WTC11 (cell line): ENCODE data around the gene TNFAIP2. TPM values are rescaled to one million over a fixed set of nuclear protein-coding genes. Genes with fewer than 3 reads are reported as not detected.

Experiments used
- ATAC-seq: fragments of 200-7000 bp; cut with Tn5 transposase; 2 replicates; pipeline ENCODE4 v1.10.0; 2021; ENCODE audit warnings: mild to moderate bottlenecking, moderate library complexity
- CTCF ChIA-PET: fragments of 300-600 bp; sonication (Branson Sonifier 250); formaldehyde crosslinking; loops from one replicate; lab custom pipeline; 2021; ENCODE audit warnings: antibody characterized with exemption; lab: Charles Lee
- POLR2A ChIA-PET: fragments of 350-600 bp; sonication (Branson Sonifier 250); formaldehyde crosslinking; loops from one replicate; lab custom pipeline; 2021; ENCODE audit warnings: antibody characterized with exemption; lab: Charles Lee
- DNase-seq: peaks from one replicate; pipeline ENCODE4 v3.0.0; 2021; ENCODE audit warnings: low spot score
- H3K27ac Mint-ChIP-seq: 2 replicates; pipeline ENCODE4 v1.8.0; 2021; ENCODE audit warnings: mixed read lengths
- H3K27me3 Mint-ChIP-seq: 2 replicates; pipeline ENCODE4 v1.8.0; 2021; ENCODE audit warnings: low read depth, mild to moderate bottlenecking, moderate library complexity, mixed read lengths
- H3K36me3 Mint-ChIP-seq: 2 replicates; pipeline ENCODE4 v1.8.0; 2021; ENCODE audit warnings: mixed read lengths
- H3K4me1 Mint-ChIP-seq: 2 replicates; pipeline ENCODE4 v1.8.0; 2022; ENCODE audit warnings: mixed read lengths
- H3K4me3 Mint-ChIP-seq: 2 replicates; pipeline ENCODE4 v1.8.0; 2021; ENCODE audit warnings: mild to moderate bottlenecking, moderate library complexity, mixed read lengths
- H3K9me3 Mint-ChIP-seq: 2 replicates; pipeline ENCODE4 v1.8.0; 2021; ENCODE audit warnings: mixed read lengths
- ETV6 ChIP-seq: sonication (generic); formaldehyde crosslinking; IDR thresholded peaks from 2 replicates; pipeline ENCODE4 v1.8.1; 2022; ENCODE audit warnings: mild to moderate bottlenecking, missing genetic modification reagents
- FOXJ3 ChIP-seq: sonication (generic); formaldehyde crosslinking; IDR thresholded peaks from 2 replicates; pipeline ENCODE4 v1.9.0; 2021; ENCODE audit warnings: missing genetic modification reagents, mild to moderate bottlenecking, borderline replicate concordance
- FOXK1 ChIP-seq: sonication (generic); formaldehyde crosslinking; IDR thresholded peaks from 2 replicates; pipeline ENCODE4 v1.8.0; 2022; ENCODE audit warnings: mild to moderate bottlenecking, moderate library complexity, missing genetic modification reagents
- MYBL2 ChIP-seq: sonication (generic); formaldehyde crosslinking; IDR thresholded peaks from 2 replicates; pipeline ENCODE4 v1.8.1; 2023; ENCODE audit warnings: mild to moderate bottlenecking, moderate library complexity, missing genetic modification reagents
- NFATC4 ChIP-seq: fragments of 250-450 bp; sonication (Bioruptor Pico); IDR thresholded peaks from 2 replicates; pipeline ENCODE4 v1.9.0; 2021; ENCODE audit warnings: mild to moderate bottlenecking
- PRRX2 ChIP-seq: fragments of 250-450 bp; sonication (Bioruptor Pico); IDR thresholded peaks from 2 replicates; pipeline ENCODE4 v1.8.0; 2021; ENCODE audit warnings: mild to moderate bottlenecking
- TEAD4 ChIP-seq: sonication (generic); formaldehyde crosslinking; IDR thresholded peaks from 2 replicates; pipeline ENCODE4 v1.8.0; 2022; ENCODE audit warnings: mild to moderate bottlenecking, missing genetic modification reagents
- ZBTB21 ChIP-seq: sonication (generic); formaldehyde crosslinking; IDR thresholded peaks from 2 replicates; pipeline ENCODE4 v1.8.1; 2023; ENCODE audit warnings: mild to moderate bottlenecking, missing genetic modification reagents, borderline replicate concordance
- ZNF138 ChIP-seq: sonication (generic); formaldehyde crosslinking; conservative IDR thresholded peaks from 2 replicates; pipeline ENCODE4 v1.8.1; 2022; ENCODE audit warnings: mild to moderate bottlenecking, moderate library complexity, missing genetic modification reagents
- ZNF219 ChIP-seq: sonication (generic); formaldehyde crosslinking; IDR thresholded peaks from 2 replicates; pipeline ENCODE4 v1.8.0; 2023; ENCODE audit warnings: missing genetic modification reagents, mild to moderate bottlenecking, borderline replicate concordance
- ZNF317 ChIP-seq: sonication (generic); formaldehyde crosslinking; IDR thresholded peaks from 2 replicates; pipeline ENCODE4 v1.8.1; 2023; ENCODE audit warnings: low read depth, mild to moderate bottlenecking, moderate library complexity, missing genetic modification reagents, borderline replicate concordance
- ZNF416 ChIP-seq: fragments of 250-450 bp; sonication (Bioruptor Pico); IDR thresholded peaks from 2 replicates; pipeline ENCODE4 v1.9.0; 2021; ENCODE audit warnings: mild to moderate bottlenecking, inconsistent platforms
- ZNF423 ChIP-seq: fragments of 250-450 bp; sonication (Bioruptor Pico); IDR thresholded peaks from 2 replicates; pipeline ENCODE4 v2.1.2; 2022; ENCODE audit warnings: mild to moderate bottlenecking, moderate library complexity
- total RNA-seq: library from RNA; stranded (reverse); gene quantifications from 3 replicates; pipeline ENCODE4 v1.2.3, GENCODE V29; 2021
- TF ChIP-seq, protein P1 (sequence below): sonication (generic); formaldehyde crosslinking; IDR thresholded peaks from 2 replicates; pipeline ENCODE4 v1.8.1; 2023; ENCODE audit warnings: mild to moderate bottlenecking, missing genetic modification reagents, moderate library complexity
- TF ChIP-seq, protein P2 (sequence below): sonication (generic); formaldehyde crosslinking; IDR thresholded peaks from 2 replicates; pipeline ENCODE4 v1.8.0; 2023; ENCODE audit warnings: missing genetic modification reagents
- TF ChIP-seq, protein P3 (sequence below): sonication (generic); formaldehyde crosslinking; IDR thresholded peaks from 2 replicates; pipeline ENCODE4 v1.8.0; 2022; ENCODE audit warnings: mild to moderate bottlenecking, missing genetic modification reagents
- TF ChIP-seq, protein P4 (sequence below): sonication (generic); formaldehyde crosslinking; IDR thresholded peaks from 2 replicates; pipeline ENCODE4 v1.8.0; 2022; ENCODE audit warnings: missing genetic modification reagents

The TNFAIP2 gene
- total RNA-seq, 1 experiment from 2014 or later: 24.1 TPM

DNA sequence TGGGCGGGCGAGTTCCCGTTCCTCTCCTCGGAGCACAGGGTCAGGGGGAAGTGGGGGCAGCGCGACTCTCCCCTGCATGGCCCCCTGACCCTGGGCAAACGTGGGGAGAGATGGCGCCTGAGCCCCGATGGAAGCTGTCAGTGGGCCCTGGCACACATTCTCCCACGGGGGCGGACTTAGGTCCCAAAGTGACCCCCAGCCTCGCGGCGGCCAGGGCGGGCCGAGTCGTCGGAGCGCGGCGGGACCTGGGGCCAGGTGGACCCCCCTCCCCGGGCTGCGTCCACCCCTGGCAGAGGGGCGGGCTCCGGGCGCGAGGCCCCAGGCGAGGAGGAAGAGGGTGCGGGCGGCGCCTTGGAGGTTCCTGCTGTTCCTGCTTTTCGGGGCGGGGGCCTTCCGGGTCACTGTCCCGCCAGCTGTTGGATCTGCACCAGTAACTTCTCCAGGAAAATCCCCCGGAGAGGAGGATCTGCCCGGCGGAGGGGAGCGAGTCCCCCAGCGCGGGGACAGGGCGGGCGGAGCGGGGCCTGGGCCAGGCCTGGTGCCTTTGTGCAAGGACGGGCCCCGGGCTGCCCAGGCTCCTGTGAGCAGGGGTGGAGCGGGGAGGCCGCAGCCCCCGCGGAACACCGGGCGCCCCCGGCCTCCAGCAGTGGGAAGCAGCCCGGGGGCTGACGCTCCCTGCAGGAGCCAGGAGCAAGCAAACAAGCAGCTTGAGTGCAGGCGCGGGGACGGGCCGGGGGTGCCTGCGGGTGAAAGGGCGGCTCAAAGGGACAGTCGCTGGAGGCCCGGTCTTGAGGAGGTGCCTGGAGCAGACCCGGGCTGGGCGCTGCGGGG lies 15.3 kb downstream of the TNFAIP2 start:
- peak overlapping the region; percentile 79 for H3K4me3 Mint-ChIP-seq
- H3K36me3 Mint-ChIP-seq: no peaks in the 10 kb centered on the region
- H3K9me3 Mint-ChIP-seq: no peaks in the 10 kb centered on the region
- CTCF ChIA-PET: interaction anchor here (0.8 to 6.7 kb wide), 4 partner anchors 12 to 35 kb away, joined by 3 to 126 read pairs (median 12); partner anchors contain the start of gene TNFAIP2
- TF ChIP-seq, protein P1, sequence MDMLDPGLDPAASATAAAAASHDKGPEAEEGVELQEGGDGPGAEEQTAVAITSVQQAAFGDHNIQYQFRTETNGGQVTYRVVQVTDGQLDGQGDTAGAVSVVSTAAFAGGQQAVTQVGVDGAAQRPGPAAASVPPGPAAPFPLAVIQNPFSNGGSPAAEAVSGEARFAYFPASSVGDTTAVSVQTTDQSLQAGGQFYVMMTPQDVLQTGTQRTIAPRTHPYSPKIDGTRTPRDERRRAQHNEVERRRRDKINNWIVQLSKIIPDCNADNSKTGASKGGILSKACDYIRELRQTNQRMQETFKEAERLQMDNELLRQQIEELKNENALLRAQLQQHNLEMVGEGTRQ (CRISPR knock-in tag): no peak
- TF ChIP-seq NFATC4 (CRISPR knock-in tag) (no peak), FOXK1 (CRISPR knock-in tag) (no peak), FOXJ3 (CRISPR knock-in tag) (no peak), ZNF317 (no peak), ZNF423 (CRISPR knock-in tag) (peak; percentile 51; the same call in 1 of the 2 replicates), ZNF416 (CRISPR knock-in tag) (no peak), ETV6 (CRISPR knock-in tag) (no peak), TEAD4 (no peak), ZBTB21 (CRISPR knock-in tag) (peak; percentile 39; the same call in 1 of the 2 replicates)
- TF ChIP-seq, all 79 proteins: peak for 2
- H3K27ac Mint-ChIP-seq: no peak overlapping the region
- DNase-seq (peak; percentile 61), ATAC-seq (peak; percentile 17)
- POLR2A ChIA-PET: interaction anchor here (1.1 to 2.2 kb wide), 2 partner anchors 12 to 28 kb away, joined by 3 to 5 read pairs; no protein-coding TSS in a partner anchor
- H3K4me1 Mint-ChIP-seq: peaks cover 31% of the 10 kb centered on the region
- H3K27me3 Mint-ChIP-seq: peaks cover 21% of the 10 kb centered on the region

DNA sequence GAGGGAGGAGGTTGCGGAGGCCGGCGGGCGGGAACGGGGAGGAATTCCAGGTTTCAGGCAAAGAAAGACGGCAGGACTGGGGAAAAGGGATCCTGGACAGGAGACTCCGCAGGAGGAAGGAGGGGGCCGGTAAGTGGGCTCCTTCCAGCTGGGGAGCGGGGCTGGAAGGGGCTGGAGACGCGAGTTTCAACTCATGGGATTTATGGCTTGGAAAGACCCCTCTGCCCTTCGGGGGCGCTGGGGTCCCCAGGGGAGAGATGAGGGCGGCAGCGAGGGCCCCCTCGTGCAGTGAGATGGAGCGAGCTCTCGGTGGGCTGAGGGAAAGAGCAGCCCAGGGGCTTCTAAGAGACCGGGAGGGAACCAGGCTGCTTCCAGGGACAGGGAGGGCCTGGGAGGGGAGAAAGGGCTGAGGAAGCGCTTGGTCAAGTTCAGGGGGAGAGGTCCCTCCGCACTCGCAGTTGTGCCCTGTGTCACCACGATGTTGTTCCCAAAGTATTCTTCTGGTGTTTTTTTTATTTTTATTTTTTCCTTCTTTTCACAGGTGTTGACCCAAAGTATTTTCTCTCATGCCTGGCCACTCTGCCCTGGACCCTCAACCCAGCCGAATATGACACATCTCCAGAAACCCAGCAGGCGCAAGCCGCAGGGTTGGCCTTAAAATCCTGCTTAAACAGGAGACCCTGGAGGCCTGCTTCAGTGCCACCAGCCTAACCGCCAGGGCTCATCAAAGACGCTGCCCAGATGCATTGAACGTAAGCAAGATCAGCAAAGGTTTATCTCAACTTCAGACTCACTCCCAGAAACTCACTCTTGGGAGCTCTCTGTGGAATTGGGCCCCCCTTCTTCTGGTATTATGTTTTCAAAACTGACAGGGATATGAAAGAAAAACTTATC lies 16.1 kb downstream of the TNFAIP2 start:
- peak; percentile 14 for ATAC-seq
- TF ChIP-seq ZBTB21 (CRISPR knock-in tag) (0 out of 2 replicates have a peak, but pooled peaks have one; percentile 16), MYBL2 (CRISPR knock-in tag) (no peak)
- TF ChIP-seq, all 79 proteins: peak for 1
- H3K27ac Mint-ChIP-seq: no peak overlapping the region

DNA sequence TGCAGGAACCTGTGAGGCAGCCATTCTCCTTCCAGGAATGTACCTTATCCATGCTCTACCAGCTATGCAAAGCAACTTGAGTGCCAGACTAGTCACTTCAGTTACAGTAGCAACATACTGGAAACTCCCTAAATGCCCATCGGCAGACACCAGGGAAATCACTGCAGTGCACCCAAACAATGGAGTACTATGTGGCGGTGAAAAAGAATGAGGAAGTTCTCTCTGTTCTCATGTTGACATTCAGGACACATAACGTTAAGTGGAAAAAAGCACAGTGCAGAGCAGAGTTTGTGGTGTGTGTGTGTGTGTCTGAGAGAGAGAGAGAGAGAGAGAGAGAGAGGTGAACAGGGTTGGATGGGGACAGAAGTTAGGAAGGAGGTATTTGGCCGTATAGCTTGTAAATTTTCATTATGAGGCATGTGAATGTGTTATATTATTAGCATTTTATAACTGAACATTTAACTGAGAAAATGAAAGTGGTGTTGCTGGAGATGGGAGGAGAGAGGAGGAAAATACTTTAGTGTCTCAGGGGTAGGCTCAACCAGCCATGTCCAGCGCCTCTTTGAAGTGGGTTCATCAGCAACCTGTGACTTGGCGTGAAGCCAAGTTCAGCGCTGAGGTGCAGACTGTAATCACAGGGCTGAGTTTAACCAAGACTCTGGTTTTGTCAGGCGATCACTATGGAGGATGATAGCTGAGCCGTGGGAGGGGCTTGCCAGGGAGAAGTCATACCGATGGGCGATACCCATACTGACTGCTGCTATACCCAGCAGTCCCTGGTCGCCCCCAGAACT lies 17.3 kb downstream of the TNFAIP2 start:
- ATAC-seq (peak; percentile 35), DNase-seq (no peak)
- H3K27me3 Mint-ChIP-seq: peaks cover 21% of the 10 kb centered on the region
- peaks cover 31% of the 10 kb centered on the region for H3K4me1 Mint-ChIP-seq
- no peaks in the 10 kb centered on the region for H3K9me3 Mint-ChIP-seq
- peak overlapping the region; percentile 33; the same call in 1 of the 2 replicates for H3K4me3 Mint-ChIP-seq
- no peak overlapping the region for H3K27ac Mint-ChIP-seq
- H3K36me3 Mint-ChIP-seq: no peaks in the 10 kb centered on the region
- CTCF ChIA-PET: interaction anchor here (0.6 to 6.7 kb wide), 45 partner anchors 9 to 189 kb away, joined by 3 to 126 read pairs (median 4); partner anchors contain the start of genes LBHD2 and TNFAIP2
- POLR2A ChIA-PET: interaction anchor here (1.0 kb wide), 1 partner anchor 13 kb away, joined by 3 read pairs; no protein-coding TSS in a partner anchor
- TF ChIP-seq ZNF219 (CRISPR knock-in tag) (no peak), ZNF138 (CRISPR knock-in tag) (no peak), PRRX2 (CRISPR knock-in tag) (no peak)
- TF ChIP-seq, protein P2, sequence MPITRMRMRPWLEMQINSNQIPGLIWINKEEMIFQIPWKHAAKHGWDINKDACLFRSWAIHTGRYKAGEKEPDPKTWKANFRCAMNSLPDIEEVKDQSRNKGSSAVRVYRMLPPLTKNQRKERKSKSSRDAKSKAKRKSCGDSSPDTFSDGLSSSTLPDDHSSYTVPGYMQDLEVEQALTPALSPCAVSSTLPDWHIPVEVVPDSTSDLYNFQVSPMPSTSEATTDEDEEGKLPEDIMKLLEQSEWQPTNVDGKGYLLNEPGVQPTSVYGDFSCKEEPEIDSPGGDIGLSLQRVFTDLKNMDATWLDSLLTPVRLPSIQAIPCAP (CRISPR knock-in tag): no peak
- TF ChIP-seq, protein P3, sequence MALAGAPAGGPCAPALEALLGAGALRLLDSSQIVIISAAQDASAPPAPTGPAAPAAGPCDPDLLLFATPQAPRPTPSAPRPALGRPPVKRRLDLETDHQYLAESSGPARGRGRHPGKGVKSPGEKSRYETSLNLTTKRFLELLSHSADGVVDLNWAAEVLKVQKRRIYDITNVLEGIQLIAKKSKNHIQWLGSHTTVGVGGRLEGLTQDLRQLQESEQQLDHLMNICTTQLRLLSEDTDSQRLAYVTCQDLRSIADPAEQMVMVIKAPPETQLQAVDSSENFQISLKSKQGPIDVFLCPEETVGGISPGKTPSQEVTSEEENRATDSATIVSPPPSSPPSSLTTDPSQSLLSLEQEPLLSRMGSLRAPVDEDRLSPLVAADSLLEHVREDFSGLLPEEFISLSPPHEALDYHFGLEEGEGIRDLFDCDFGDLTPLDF (CRISPR knock-in tag): no peak
- TF ChIP-seq, protein P4, sequence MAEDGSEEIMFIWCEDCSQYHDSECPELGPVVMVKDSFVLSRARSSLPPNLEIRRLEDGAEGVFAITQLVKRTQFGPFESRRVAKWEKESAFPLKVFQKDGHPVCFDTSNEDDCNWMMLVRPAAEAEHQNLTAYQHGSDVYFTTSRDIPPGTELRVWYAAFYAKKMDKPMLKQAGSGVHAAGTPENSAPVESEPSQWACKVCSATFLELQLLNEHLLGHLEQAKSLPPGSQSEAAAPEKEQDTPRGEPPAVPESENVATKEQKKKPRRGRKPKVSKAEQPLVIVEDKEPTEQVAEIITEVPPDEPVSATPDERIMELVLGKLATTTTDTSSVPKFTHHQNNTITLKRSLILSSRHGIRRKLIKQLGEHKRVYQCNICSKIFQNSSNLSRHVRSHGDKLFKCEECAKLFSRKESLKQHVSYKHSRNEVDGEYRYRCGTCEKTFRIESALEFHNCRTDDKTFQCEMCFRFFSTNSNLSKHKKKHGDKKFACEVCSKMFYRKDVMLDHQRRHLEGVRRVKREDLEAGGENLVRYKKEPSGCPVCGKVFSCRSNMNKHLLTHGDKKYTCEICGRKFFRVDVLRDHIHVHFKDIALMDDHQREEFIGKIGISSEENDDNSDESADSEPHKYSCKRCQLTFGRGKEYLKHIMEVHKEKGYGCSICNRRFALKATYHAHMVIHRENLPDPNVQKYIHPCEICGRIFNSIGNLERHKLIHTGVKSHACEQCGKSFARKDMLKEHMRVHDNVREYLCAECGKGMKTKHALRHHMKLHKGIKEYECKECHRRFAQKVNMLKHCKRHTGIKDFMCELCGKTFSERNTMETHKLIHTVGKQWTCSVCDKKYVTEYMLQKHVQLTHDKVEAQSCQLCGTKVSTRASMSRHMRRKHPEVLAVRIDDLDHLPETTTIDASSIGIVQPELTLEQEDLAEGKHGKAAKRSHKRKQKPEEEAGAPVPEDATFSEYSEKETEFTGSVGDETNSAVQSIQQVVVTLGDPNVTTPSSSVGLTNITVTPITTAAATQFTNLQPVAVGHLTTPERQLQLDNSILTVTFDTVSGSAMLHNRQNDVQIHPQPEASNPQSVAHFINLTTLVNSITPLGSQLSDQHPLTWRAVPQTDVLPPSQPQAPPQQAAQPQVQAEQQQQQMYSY (CRISPR knock-in tag): no peak

More for the DNA sequence above, 16.1 kb downstream of the TNFAIP2 start:
- Mint-ChIP-seq H3K36me3 (no peaks in the 10 kb centered on the region), H3K27me3 (peaks cover 21% of the 10 kb centered on the region), H3K9me3 (no peaks in the 10 kb centered on the region), H3K4me1 (peaks cover 31% of the 10 kb centered on the region), H3K4me3 (peak overlapping the region; percentile 79)
- POLR2A ChIA-PET: interaction anchor here (1.1 kb wide), 1 partner anchor 29 kb away, joined by 3 read pairs; no protein-coding TSS in a partner anchor
- DNase-seq: no peak
- CTCF ChIA-PET: interaction anchor here (3.2 to 6.7 kb wide), 3 partner anchors 12 to 36 kb away, joined by 18 to 126 read pairs (median 22); partner anchors contain the start of gene TNFAIP2
